ENCODE results near the gene SMIM22. TPM values are rescaled to one million over a fixed set of nuclear protein-coding genes. Genes with fewer than 3 reads are reported as not detected.

SMIM22 gene
- total RNA-seq, 4 donors from 2014 or later, result 10.1 to 20.9 (median 18.7) TPM; not detected in 1

DNA sequence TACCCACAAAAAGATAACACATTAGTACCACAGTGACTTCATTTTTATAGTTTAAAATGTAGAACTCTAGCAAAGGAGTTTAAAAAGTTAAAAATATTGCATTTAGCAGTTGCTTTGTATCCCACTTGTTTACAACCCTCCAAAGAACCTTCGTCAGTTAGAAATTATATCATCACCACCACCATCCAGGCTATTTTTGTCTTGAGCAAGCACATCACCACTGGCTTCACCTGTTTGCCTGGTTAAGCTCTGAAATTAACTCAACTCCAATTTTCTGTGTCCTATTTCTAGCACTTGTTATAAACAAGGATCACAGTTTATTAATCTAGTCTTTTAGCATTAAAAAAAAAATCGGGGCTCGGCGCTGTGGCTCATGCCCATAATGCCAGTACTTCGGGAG is 45.8 kb downstream of the SMIM22 start:
- no peak for DNase-seq (ENCODE audit: low spot score in 2 of 2)
- no peak overlapping the region for H3K27ac ChIP-seq
- H3K9me3 ChIP-seq, result no peaks in the 10 kb centered on the region
- TF ChIP-seq, protein P1, sequence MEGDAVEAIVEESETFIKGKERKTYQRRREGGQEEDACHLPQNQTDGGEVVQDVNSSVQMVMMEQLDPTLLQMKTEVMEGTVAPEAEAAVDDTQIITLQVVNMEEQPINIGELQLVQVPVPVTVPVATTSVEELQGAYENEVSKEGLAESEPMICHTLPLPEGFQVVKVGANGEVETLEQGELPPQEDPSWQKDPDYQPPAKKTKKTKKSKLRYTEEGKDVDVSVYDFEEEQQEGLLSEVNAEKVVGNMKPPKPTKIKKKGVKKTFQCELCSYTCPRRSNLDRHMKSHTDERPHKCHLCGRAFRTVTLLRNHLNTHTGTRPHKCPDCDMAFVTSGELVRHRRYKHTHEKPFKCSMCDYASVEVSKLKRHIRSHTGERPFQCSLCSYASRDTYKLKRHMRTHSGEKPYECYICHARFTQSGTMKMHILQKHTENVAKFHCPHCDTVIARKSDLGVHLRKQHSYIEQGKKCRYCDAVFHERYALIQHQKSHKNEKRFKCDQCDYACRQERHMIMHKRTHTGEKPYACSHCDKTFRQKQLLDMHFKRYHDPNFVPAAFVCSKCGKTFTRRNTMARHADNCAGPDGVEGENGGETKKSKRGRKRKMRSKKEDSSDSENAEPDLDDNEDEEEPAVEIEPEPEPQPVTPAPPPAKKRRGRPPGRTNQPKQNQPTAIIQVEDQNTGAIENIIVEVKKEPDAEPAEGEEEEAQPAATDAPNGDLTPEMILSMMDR (IDR thresholded peaks at IDR 0.05), result no peak
- TF ChIP-seq POLR2AphosphoS5 (IDR thresholded peaks at IDR 0.05) (no peak), POLR2A (IDR thresholded peaks at IDR 0.05) (no peak), EP300 (IDR thresholded peaks at IDR 0.05) (no peak)
- H3K4me3 ChIP-seq, result no peak overlapping the region
- H3K36me3 ChIP-seq, result peaks cover 86% of the 10 kb centered on the region
- WGBS, result 77% methylated on average over 5 of the region's 5 CpGs
- no peaks in the 10 kb centered on the region for H3K27me3 ChIP-seq
- peaks cover 10% of the 10 kb centered on the region for H3K4me1 ChIP-seq

Other genes starting within 250 kb of the SMIM22 start
- 1 to 10 TPM in 1 of 4 donors, under 1 TPM in 3; 0.15 to 1.2 (median 0.33) TPM for gene C16orf96, start 239.0 kb upstream of the SMIM22 start, total RNA-seq
- gene UBALD1, start 180.5 kb upstream of the SMIM22 start, total RNA-seq, result 10 to 100 TPM; 11.5 to 29.7 (median 15.2) TPM
- gene MGRN1, start 170.5 kb upstream of the SMIM22 start, total RNA-seq, result 10 to 100 TPM; 30.8 to 58.2 (median 44.8) TPM
- gene NUDT16L1, start 101.8 kb upstream of the SMIM22 start, total RNA-seq, result 10 to 100 TPM; 19.9 to 32.7 (median 24.6) TPM
- gene ANKS3, start 61.1 kb upstream of the SMIM22 start, total RNA-seq, result 10 to 100 TPM; 11.5 to 36.5 (median 20.0) TPM
- 1 to 10 TPM in 2 of 4 donors, under 1 TPM in 1, not detected in 1; 0.36 to 1.7 (median 1.4) TPM for gene DNAAF8, start 60.8 kb upstream of the SMIM22 start, total RNA-seq
- gene ZNF500, start 28.2 kb upstream of the SMIM22 start, total RNA-seq, result 10 to 100 TPM in 2 of 4 donors, 1 to 10 TPM in 2; 7.9 to 17.6 (median 12.4) TPM
- gene SEPTIN12, start 7.0 kb upstream of the SMIM22 start, total RNA-seq, result not detected
- gene ROGDI, start 7.3 kb downstream of the SMIM22 start, total RNA-seq, result 10 to 100 TPM in 3 of 4 donors, 1 to 10 TPM in 1; 9.8 to 16.1 (median 12.2) TPM
- gene GLYR1, start 51.9 kb downstream of the SMIM22 start, total RNA-seq, result 10 to 100 TPM; 42.2 to 76.0 (median 50.7) TPM
- gene UBN1, start 52.1 kb downstream of the SMIM22 start, total RNA-seq, result 10 to 100 TPM; 25.7 to 43.9 (median 38.6) TPM
- 100 to 1,000 TPM; 304 to 377 (median 350) TPM for gene PPL, start 141.8 kb downstream of the SMIM22 start, total RNA-seq
- 1 to 10 TPM; 1.0 to 1.8 (median 1.4) TPM for gene SEC14L5, start 163.0 kb downstream of the SMIM22 start, total RNA-seq
- 10 to 100 TPM; 25.3 to 35.1 (median 31.0) TPM for gene NAGPA, start 238.6 kb downstream of the SMIM22 start, total RNA-seq